SU-DHL-6 (cell line): ENCODE data around the gene ACOX1.

Experiments
- H2AFZ ChIP-seq: fragments of 200-600 bp; sonication (generic); 2 replicates; pipeline ENCODE4 v1.6.1; 2014; ENCODE audit warnings: low read depth, mild to moderate bottlenecking, moderate library complexity, mixed read lengths, antibody characterized with exemption, low read length; ENCODE audit not compliant: severe bottlenecking
- H3F3A ChIP-seq: fragments of 200-600 bp; shearing (Covaris generic); 2 replicates; pipeline ENCODE4 v1.6.0; 2016; ENCODE audit warnings: antibody characterized with exemption, mild to moderate bottlenecking; ENCODE audit not compliant: insufficient read depth
- H3K27ac ChIP-seq: fragments of 200-600 bp; sonication (generic); 2 replicates; pipeline ENCODE4 v1.5.1; 2016; ENCODE audit warnings: low read depth, mild to moderate bottlenecking, low read length, moderate library complexity, mixed read lengths
- H3K27me3 ChIP-seq: fragments of 200-600 bp; sonication (generic), shearing (Covaris generic); 2 replicates; pipeline ENCODE4 v1.6.0; 2014; ENCODE audit warnings: mild to moderate bottlenecking, low read length
- H3K36me3 ChIP-seq: fragments of 200-600 bp; sonication (generic); 2 replicates; pipeline ENCODE4 v1.6.1; 2014; ENCODE audit warnings: mild to moderate bottlenecking, low read length, mixed read lengths
- H3K4me2 ChIP-seq: fragments of 300-600, 200-600 bp; shearing (Covaris generic), sonication (generic); 2 replicates; pipeline ENCODE4 v1.6.0; 2014; ENCODE audit warnings: low read length, low read depth, mild to moderate bottlenecking; ENCODE audit not compliant: poor library complexity, severe bottlenecking
- H3K4me3 ChIP-seq: fragments of 200-600 bp; sonication (generic); 2 replicates; pipeline ENCODE4 v1.5.1; 2014; ENCODE audit warnings: antibody characterized with exemption, low read length, mild to moderate bottlenecking, mixed read lengths; ENCODE audit not compliant: insufficient read depth, poor library complexity, severe bottlenecking
- H3K79me2 ChIP-seq: fragments of 200-600 bp; sonication (generic); 2 replicates; pipeline ENCODE4 v1.6.1; 2014; ENCODE audit warnings: mild to moderate bottlenecking, low read length, moderate library complexity; ENCODE audit not compliant: insufficient read depth
- H3K9ac ChIP-seq: fragments of 200-600 bp; sonication (generic); 2 replicates; pipeline ENCODE4 v1.7.0; 2014; ENCODE audit warnings: mild to moderate bottlenecking, low read length
- H3K9me2 ChIP-seq: fragments of 200-600 bp; sonication (generic); replicated peaks from 2 replicates; pipeline ENCODE4 v1.6.1; 2014; ENCODE audit warnings: low read length; ENCODE audit not compliant: insufficient read depth
- H3K9me3 ChIP-seq: fragments of 200-600 bp; sonication (generic); 2 replicates; pipeline ENCODE4 v1.6.1; 2014; ENCODE audit warnings: low read length, mixed read lengths; ENCODE audit not compliant: insufficient read depth
- H4K20me1 ChIP-seq: fragments of 200-600 bp; sonication (generic); 2 replicates; pipeline ENCODE4 v1.6.1; 2014; ENCODE audit warnings: low read depth, mild to moderate bottlenecking, antibody characterized with exemption, low read length, moderate library complexity, mixed read lengths
- CTCF ChIP-seq: fragments of 200-600 bp; sonication (generic); IDR thresholded peaks from one replicate; pipeline ENCODE4 v1.5.1; 2017; ENCODE audit warnings: antibody characterized with exemption, mild to moderate bottlenecking, low read length, moderate library complexity; ENCODE audit not compliant: insufficient read depth, poor library complexity, severe bottlenecking
- EZH2phosphoT487 ChIP-seq: fragments of 200-600 bp; sonication (generic), shearing (Covaris generic); conservative IDR thresholded peaks from 2 replicates; pipeline ENCODE4 v1.6.1; 2018; ENCODE audit warnings: mild to moderate bottlenecking, antibody characterized with exemption, low read length, moderate library complexity, mixed read lengths

Gene ACOX1

GRCh38 chr17:76011951-76012350 lies 33.0 kb upstream of the ACOX1 start:
- no peaks in the 10 kb centered on the region for H3K9me2 ChIP-seq

GRCh38 chr17:76009969-76010661 lies 31.1 kb upstream of the ACOX1 start:
- Histone ChIP-seq H3K9ac (no peak overlapping the region), H3K9me2 (no peaks in the 10 kb centered on the region), H3K27me3 (no peaks in the 10 kb centered on the region), H3F3A (no peaks in the 10 kb centered on the region), H3K36me3 (no peaks in the 10 kb centered on the region), H3K9me3 (no peaks in the 10 kb centered on the region), H3K27ac (no peak overlapping the region), H3K4me2 (no peak overlapping the region), H2AFZ (no peak overlapping the region), H3K4me3 (no peak overlapping the region), H4K20me1 (no peaks in the 10 kb centered on the region), H3K79me2 (no peaks in the 10 kb centered on the region)
- TF ChIP-seq EZH2phosphoT487 (no peak), CTCF (no peak)

More at GRCh38 chr17:76011951-76012350, 33.0 kb upstream of the ACOX1 start:
- H2AFZ ChIP-seq: no peak overlapping the region
- no peak overlapping the region for H3K4me2 ChIP-seq
- no peaks in the 10 kb centered on the region for H3K27me3 ChIP-seq
- H3K4me3 ChIP-seq: no peak overlapping the region
- H3K9ac ChIP-seq: no peak overlapping the region
- H3K36me3 ChIP-seq: no peaks in the 10 kb centered on the region
- no peaks in the 10 kb centered on the region for H4K20me1 ChIP-seq
- H3K79me2 ChIP-seq: no peaks in the 10 kb centered on the region
- no peak overlapping the region for H3K27ac ChIP-seq
- H3F3A ChIP-seq: no peaks in the 10 kb centered on the region
- H3K9me3 ChIP-seq: no peaks in the 10 kb centered on the region
- TF ChIP-seq EZH2phosphoT487: no peak
- TF ChIP-seq CTCF: no peak

GRCh38 chr17:76009447-76009846 lies 30.5 kb upstream of the ACOX1 start:
- TF ChIP-seq CTCF: no peak
- TF ChIP-seq EZH2phosphoT487: no peak
- Histone ChIP-seq H4K20me1 (no peaks in the 10 kb centered on the region), H2AFZ (no peak overlapping the region)

More at GRCh38 chr17:76009447-76009846, 30.5 kb upstream of the ACOX1 start:
- no peak overlapping the region for H3K4me3 ChIP-seq
- no peaks in the 10 kb centered on the region for H3K27me3 ChIP-seq
- no peak overlapping the region for H3K4me2 ChIP-seq
- H3K79me2 ChIP-seq: no peaks in the 10 kb centered on the region
- H3K9ac ChIP-seq: no peak overlapping the region
- H3K9me3 ChIP-seq: no peaks in the 10 kb centered on the region
- H3K36me3 ChIP-seq: no peaks in the 10 kb centered on the region
- no peaks in the 10 kb centered on the region for H3K9me2 ChIP-seq
- H3K27ac ChIP-seq: no peak overlapping the region
- no peaks in the 10 kb centered on the region for H3F3A ChIP-seq
